LNCaP clone FGC (cell line): Measurements from ENCODE around the gene PRR11.

Source experiments
- DNase-seq: peaks from one replicate; pipeline ENCODE4 v3.0.0-alpha.2; 2011; ENCODE audit warnings: low read depth
- H3K4me3 ChIP-seq: 2 replicates; pipeline ENCODE4 v1.5.1; 2011; ENCODE audit warnings: mild to moderate bottlenecking, low read depth, low read length, control low read depth
- CTCF ChIP-seq: IDR thresholded peaks from 2 replicates; pipeline ENCODE4 v1.5.1; 2012; ENCODE audit warnings: mild to moderate bottlenecking; ENCODE audit not compliant: control insufficient read depth, insufficient read depth; ENCODE audit errors: extremely low read depth

The PRR11 gene

DNA sequence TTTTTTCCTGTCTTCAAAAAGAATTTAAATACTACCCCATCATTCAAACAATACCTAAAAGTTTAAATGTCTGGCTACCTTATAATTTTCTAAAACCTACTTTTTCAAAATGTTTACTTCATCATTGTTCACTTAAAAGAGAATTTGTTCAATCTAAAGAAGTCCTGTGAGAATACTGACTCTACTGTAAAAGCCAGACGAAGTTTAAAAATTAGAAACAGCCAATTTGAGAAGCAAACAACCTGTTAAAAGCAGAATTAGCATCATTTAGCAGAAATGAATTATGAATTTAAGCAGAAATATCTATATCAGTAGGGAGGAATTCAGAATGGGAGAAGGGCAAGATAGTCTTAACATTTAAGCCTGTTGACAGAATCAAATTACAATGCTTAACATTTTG is 2.6 kb upstream of the PRR11 start:
- TF ChIP-seq CTCF = no peak
- H3K4me3 ChIP-seq = no peak overlapping the region
- DNase-seq = no peak

GRCh38 chr17:59154292-59154720 is 1.2 kb upstream of the PRR11 start:
- DNase-seq = no peak
- H3K4me3 ChIP-seq = peak overlapping the region; percentile 80
- no peak for TF ChIP-seq CTCF

DNA sequence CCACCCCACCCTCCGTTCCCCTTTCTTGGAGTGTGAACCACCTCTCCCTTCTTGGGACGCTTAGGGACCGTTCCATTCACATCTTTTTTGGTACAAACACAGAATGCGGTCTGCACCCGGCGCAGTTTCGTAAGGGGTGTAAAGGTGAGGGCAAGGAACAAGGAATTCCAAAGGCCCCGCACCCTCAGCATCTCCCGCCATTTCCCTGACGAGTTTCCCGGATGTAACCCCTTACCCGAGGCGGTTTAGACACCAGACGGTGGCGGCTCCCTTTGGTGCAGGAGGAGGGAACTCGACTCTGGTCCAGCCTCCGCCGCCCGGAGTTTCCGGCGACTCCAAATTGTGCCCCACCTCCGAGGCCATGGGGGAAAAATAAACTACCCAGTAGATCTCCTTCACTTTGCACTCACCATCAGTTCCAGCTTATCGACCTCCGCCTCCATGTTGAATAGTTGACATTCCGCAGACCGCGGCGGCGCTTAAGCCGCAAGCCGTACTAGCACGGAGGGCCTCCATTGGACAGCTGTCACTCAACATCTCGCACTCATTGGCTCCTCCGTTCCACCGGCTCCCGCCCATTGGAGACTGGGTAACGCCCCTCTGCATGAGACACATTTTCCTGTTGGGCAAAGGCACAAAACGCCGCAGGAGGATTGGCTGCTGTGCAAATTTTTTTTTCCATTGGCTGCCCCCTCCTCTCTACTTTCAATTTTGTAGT is 666 bp upstream of the PRR11 start, which contains the start of gene SKA2:
TSS of gene SKA2 (minus strand) at position 466 of the 718 bp plus-strand sequence. CDS start at position 443, 23 bp downstream.
- peak within 1 kb of the TSS; percentile 80 for H3K4me3 ChIP-seq
- no peak for TF ChIP-seq CTCF
- no peak for DNase-seq

- no peak overlapping the region for H3K4me3 ChIP-seq
- no peak for DNase-seq
- TF ChIP-seq CTCF = no peak
These were observed 4.8 kb downstream of the PRR11 start for GRCh38 chr17:59160157-59161025.

DNA sequence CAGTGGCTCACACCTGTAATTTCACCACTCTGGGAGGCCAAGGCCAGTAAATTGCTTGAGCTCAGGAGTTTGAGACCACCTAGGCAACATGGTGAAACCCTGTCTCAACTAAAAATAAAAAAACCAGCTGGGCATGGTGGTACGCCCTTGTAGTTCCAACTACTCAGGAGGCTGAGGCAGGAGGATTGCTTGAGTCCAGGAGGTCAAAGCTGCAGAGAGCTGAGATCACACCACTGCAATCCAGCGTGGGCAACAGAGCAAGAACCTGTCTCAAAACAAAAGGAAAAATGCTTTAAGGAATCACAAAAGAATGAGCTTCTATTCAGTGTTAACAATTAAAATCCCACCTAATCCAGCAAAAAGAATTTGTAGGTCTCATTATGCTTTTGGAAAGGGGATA is 5.9 kb downstream of the PRR11 start:
- no peak overlapping the region for H3K4me3 ChIP-seq
- no peak for DNase-seq
- no peak for TF ChIP-seq CTCF

DNA sequence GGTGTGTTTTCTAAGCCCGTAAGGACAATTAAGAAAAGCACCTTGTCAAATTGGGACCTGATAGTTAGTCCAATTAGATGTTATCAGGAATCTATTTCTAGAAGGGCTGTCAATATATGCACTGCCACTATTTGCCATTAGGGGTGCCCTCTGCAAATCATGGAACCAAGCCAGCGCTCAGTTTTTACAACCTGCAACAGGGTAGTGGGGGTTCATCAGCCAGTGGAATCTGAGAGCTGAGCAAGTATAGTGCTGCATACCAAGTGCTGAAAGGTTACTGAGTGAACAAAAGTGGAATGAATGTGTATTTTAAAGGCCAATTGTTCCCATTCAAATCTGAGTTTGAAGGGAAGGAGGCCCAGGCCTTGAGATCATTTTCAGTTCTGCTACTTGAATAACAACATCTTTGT is 10.4 kb downstream of the PRR11 start:
- peak; percentile 31 for DNase-seq
- H3K4me3 ChIP-seq = no peak overlapping the region
- peak; percentile 60 for TF ChIP-seq CTCF
